OCI-LY1 (cell line): Measurements from ENCODE around the gene TOMM22.

Experiments used
- H2AFZ ChIP-seq: fragments of 200-600 bp; sonication (generic), shearing (Covaris generic); 2 replicates; pipeline ENCODE4 v1.6.0; 2014; ENCODE audit warnings: antibody characterized with exemption, mild to moderate bottlenecking, low read length
- H3F3A ChIP-seq: fragments of 200-600 bp; sonication (generic), shearing (Covaris generic); 2 replicates; pipeline ENCODE4 v1.6.0; 2014; ENCODE audit warnings: mild to moderate bottlenecking, antibody characterized with exemption, low read length, moderate library complexity; ENCODE audit not compliant: insufficient read depth
- H3K27ac ChIP-seq: fragments of 200-600 bp; sonication (generic); 2 replicates; pipeline ENCODE4 v1.5.1; 2014; ENCODE audit warnings: low read length, mixed run types, mild to moderate bottlenecking, low read depth; ENCODE audit not compliant: poor library complexity, severe bottlenecking
- H3K27me3 ChIP-seq: fragments of 200-600 bp; sonication (generic); 2 replicates; pipeline ENCODE4 v1.6.0; 2014; ENCODE audit warnings: antibody characterized with exemption, mild to moderate bottlenecking, low read length, moderate library complexity; ENCODE audit not compliant: insufficient read depth
- H3K36me3 ChIP-seq: fragments of 200-600 bp; sonication (generic); 2 replicates; pipeline ENCODE4 v1.6.1; 2014; ENCODE audit warnings: mild to moderate bottlenecking, antibody characterized with exemption, low read length, moderate library complexity, mixed read lengths; ENCODE audit not compliant: insufficient read depth
- H3K4me1 ChIP-seq: fragments of 200-600 bp; sonication (generic); 2 replicates; pipeline ENCODE4 v1.5.1; 2014; ENCODE audit warnings: mild to moderate bottlenecking, low read length, moderate library complexity; ENCODE audit not compliant: insufficient read depth, severe bottlenecking
- H3K4me2 ChIP-seq: fragments of 200-600 bp; sonication (generic), shearing (Covaris generic); 2 replicates; pipeline ENCODE4 v1.6.1; 2014; ENCODE audit warnings: low read length
- H3K4me3 ChIP-seq: fragments of 200-600 bp; sonication (generic); 2 replicates; pipeline ENCODE4 v1.5.1; 2014; ENCODE audit warnings: low read length, low read depth, mild to moderate bottlenecking, mixed read lengths; ENCODE audit not compliant: poor library complexity, severe bottlenecking
- H3K79me2 ChIP-seq: fragments of 200-600 bp; shearing (Covaris generic); 2 replicates; pipeline ENCODE4 v1.6.1; 2016; ENCODE audit warnings: mixed run types, low read length, mixed read lengths; ENCODE audit not compliant: insufficient read depth
- H3K9ac ChIP-seq: fragments of 200-600 bp; sonication (generic), shearing (Covaris generic); 2 replicates; pipeline ENCODE4 v1.6.1; 2014; ENCODE audit warnings: mild to moderate bottlenecking, low read length, mixed read lengths
- H3K9me2 ChIP-seq: fragments of 200-600 bp; sonication (generic), shearing (Covaris generic); 2 replicates; pipeline ENCODE4 v1.6.1; 2014; ENCODE audit warnings: low read depth, mild to moderate bottlenecking, low read length, mixed read lengths
- H3K9me3 ChIP-seq: fragments of 200-600 bp; shearing (Covaris generic); 2 replicates; pipeline ENCODE4 v1.6.1; 2014; ENCODE audit warnings: low read length, mixed read lengths
- H4K20me1 ChIP-seq: fragments of 200-600 bp; sonication (generic), shearing (Covaris generic); 2 replicates; pipeline ENCODE4 v1.6.0; 2016; ENCODE audit warnings: mild to moderate bottlenecking, low read length; ENCODE audit not compliant: insufficient read depth
- CTCF ChIP-seq: fragments of 200-600 bp; sonication (generic), shearing (Covaris generic); IDR thresholded peaks from 2 replicates; pipeline ENCODE4 v1.5.1; 2017; ENCODE audit warnings: mild to moderate bottlenecking, antibody characterized with exemption, low read length, moderate library complexity, mixed read lengths
- EZH2 ChIP-seq: fragments of 200-600 bp; sonication (generic), shearing (Covaris generic); IDR thresholded peaks from 2 replicates; pipeline ENCODE4 v1.8.0; 2017; ENCODE audit warnings: borderline replicate concordance, mixed run types, mild to moderate bottlenecking, antibody characterized with exemption, low read length, moderate library complexity, mixed read lengths

Gene TOMM22

GRCh38 chr22:38728871-38729796 is 47.4 kb downstream of the TOMM22 start:
- Histone ChIP-seq H3K4me1 (no peaks in the 10 kb centered on the region), H3K27ac (no peak overlapping the region), H3K27me3 (no peaks in the 10 kb centered on the region), H3K36me3 (peaks cover 79% of the 10 kb centered on the region), H3F3A (no peaks in the 10 kb centered on the region), H3K9me3 (no peaks in the 10 kb centered on the region), H4K20me1 (no peaks in the 10 kb centered on the region), H2AFZ (no peak overlapping the region), H3K79me2 (no peaks in the 10 kb centered on the region), H3K4me2 (no peak overlapping the region), H3K4me3 (no peak overlapping the region), H3K9me2 (no peaks in the 10 kb centered on the region), H3K9ac (no peak overlapping the region)
- TF ChIP-seq EZH2 (no peak), CTCF (no peak)

GRCh38 chr22:38729946-38730345 is 48.2 kb downstream of the TOMM22 start:
- no peaks in the 10 kb centered on the region for H3F3A ChIP-seq
- H3K4me2 ChIP-seq, result no peak overlapping the region
- no peak overlapping the region for H2AFZ ChIP-seq
- no peaks in the 10 kb centered on the region for H3K4me1 ChIP-seq
- no peaks in the 10 kb centered on the region for H3K79me2 ChIP-seq
- H3K27me3 ChIP-seq, result no peaks in the 10 kb centered on the region
- no peak overlapping the region for H3K27ac ChIP-seq
- peaks cover 79% of the 10 kb centered on the region for H3K36me3 ChIP-seq
- no peaks in the 10 kb centered on the region for H3K9me2 ChIP-seq
- no peak overlapping the region for H3K4me3 ChIP-seq
- TF ChIP-seq EZH2, result no peak
- TF ChIP-seq CTCF, result no peak
- H3K9ac ChIP-seq, result no peak overlapping the region
- no peaks in the 10 kb centered on the region for H4K20me1 ChIP-seq
- H3K9me3 ChIP-seq, result no peaks in the 10 kb centered on the region

GRCh38 chr22:38730411-38730871 is 48.7 kb downstream of the TOMM22 start:
- no peak for TF ChIP-seq CTCF
- no peak for TF ChIP-seq EZH2
- no peaks in the 10 kb centered on the region for H4K20me1 ChIP-seq
- no peaks in the 10 kb centered on the region for H3K9me2 ChIP-seq
- H3K27ac ChIP-seq, result no peak overlapping the region
- no peak overlapping the region for H2AFZ ChIP-seq
- H3K4me1 ChIP-seq, result no peaks in the 10 kb centered on the region
- no peak overlapping the region for H3K4me2 ChIP-seq
- no peak overlapping the region for H3K9ac ChIP-seq
- no peaks in the 10 kb centered on the region for H3F3A ChIP-seq
- no peaks in the 10 kb centered on the region for H3K27me3 ChIP-seq
- H3K79me2 ChIP-seq, result no peaks in the 10 kb centered on the region
- H3K4me3 ChIP-seq, result no peak overlapping the region
- peaks cover 81% of the 10 kb centered on the region for H3K36me3 ChIP-seq
- H3K9me3 ChIP-seq, result no peaks in the 10 kb centered on the region
